ENCODE data around the gene ZNF189. TPM values are rescaled to one million over a fixed set of nuclear protein-coding genes. Genes with fewer than 3 reads are reported as not detected.

Gene ZNF189
- total and polyA plus RNA-seq, 3 donors from 2014 or later: 24.0 to 42.8 (median 32.6) TPM

- Histone ChIP-seq H3K27ac (no peak within 1 kb of the TSS), H3K4me1 (peaks cover 4% of the 10 kb centered on the region), H3K4me3 (no peak within 1 kb of the TSS), H3K27me3 (no peaks in the 10 kb centered on the region), H3K9me3 (no peaks in the 10 kb centered on the region), H3K36me3 (ENCODE audit: low read depth, missing control alignments) (no peaks in the 10 kb centered on the region)
- intact Hi-C loops (cut with DNase I; ENCODE audit: low total_unique reads): no loop called here
- WGBS, 2 donors: 62 to 74% methylated on average over 2 of the region's 2 CpGs
- no peak for DNase-seq
- TF ChIP-seq CTCF (IDR thresholded peaks at IDR 0.05): no peak
- no peak for TF ChIP-seq POLR2A (IDR thresholded peaks at IDR 0.05)
Measured at GRCh38 chr9:101435601-101436079, 37.0 kb downstream of the ZNF189 start, which contains the start of gene ALDOB. ALDOB (minus strand) TSS chr9:101435774; CDS start chr9:101430887, 4,887 bp downstream.

- H3K4me1 ChIP-seq: peaks cover 4% of the 10 kb centered on the region
- H3K36me3 ChIP-seq (ENCODE audit: low read depth, missing control alignments): no peaks in the 10 kb centered on the region
- WGBS, 2 donors: 48 to 68% methylated on average over 2 of the region's 2 CpGs
- H3K27me3 ChIP-seq: no peaks in the 10 kb centered on the region
- H3K4me3 ChIP-seq: no peak overlapping the region
- intact Hi-C loops (cut with DNase I; ENCODE audit: low total_unique reads): no loop called here
- TF ChIP-seq CTCF (IDR thresholded peaks at IDR 0.05): no peak
- no peak for TF ChIP-seq POLR2A (IDR thresholded peaks at IDR 0.05)
- peak; percentile 85 for DNase-seq
- H3K9me3 ChIP-seq: no peaks in the 10 kb centered on the region
- H3K27ac ChIP-seq: peak overlapping the region in 1 of 2 donors; percentile 73
Measured at GRCh38 chr9:101437806-101438232, 39.2 kb downstream of the ZNF189 start.

- no peak for DNase-seq
- no peak overlapping the region for H3K27ac ChIP-seq
- no peak for TF ChIP-seq CTCF (IDR thresholded peaks at IDR 0.05)
- no peak for TF ChIP-seq POLR2A (IDR thresholded peaks at IDR 0.05)
- intact Hi-C loops (cut with DNase I; ENCODE audit: low total_unique reads): no loop called here
- no peaks in the 10 kb centered on the region for H3K27me3 ChIP-seq
- 69 to 77% methylated on average over 3 of the region's 3 CpGs for WGBS, 2 donors
- H3K36me3 ChIP-seq (ENCODE audit: low read depth, missing control alignments): no peaks in the 10 kb centered on the region
- H3K9me3 ChIP-seq: no peaks in the 10 kb centered on the region
- peaks cover 4% of the 10 kb centered on the region for H3K4me1 ChIP-seq
- no peak overlapping the region for H3K4me3 ChIP-seq
Measured at GRCh38 chr9:101438523-101438922, 39.9 kb downstream of the ZNF189 start.

- WGBS, 2 donors: 63 to 74% methylated on average over 3 of the region's 3 CpGs
- Histone ChIP-seq H3K27me3 (no peaks in the 10 kb centered on the region), H3K9me3 (no peaks in the 10 kb centered on the region), H3K27ac (no peak overlapping the region), H3K4me1 (peaks cover 4% of the 10 kb centered on the region), H3K4me3 (no peak overlapping the region), H3K36me3 (ENCODE audit: low read depth, missing control alignments) (no peaks in the 10 kb centered on the region)
- intact Hi-C loops (cut with DNase I; ENCODE audit: low total_unique reads): no loop called here
- TF ChIP-seq POLR2A (IDR thresholded peaks at IDR 0.05) (no peak), CTCF (IDR thresholded peaks at IDR 0.05) (no peak)
- no peak for DNase-seq
Measured at GRCh38 chr9:101440714-101441230, 42.1 kb downstream of the ZNF189 start.

GRCh38 chr9:101442318-101442717, 43.7 kb downstream of the ZNF189 start:
- intact Hi-C loops (cut with DNase I; ENCODE audit: low total_unique reads): no loop called here
- 69 to 93% methylated on average over 3 of the region's 3 CpGs for WGBS, 2 donors
- Histone ChIP-seq H3K36me3 (ENCODE audit: low read depth, missing control alignments) (no peaks in the 10 kb centered on the region), H3K27me3 (no peaks in the 10 kb centered on the region), H3K27ac (no peak overlapping the region), H3K4me3 (no peak overlapping the region), H3K9me3 (no peaks in the 10 kb centered on the region), H3K4me1 (peaks cover 4% of the 10 kb centered on the region)
- no peak for DNase-seq
- TF ChIP-seq CTCF (IDR thresholded peaks at IDR 0.05) (no peak), POLR2A (IDR thresholded peaks at IDR 0.05) (no peak)
